ENCODE data around the gene MT1B.

MT1B gene

DNA sequence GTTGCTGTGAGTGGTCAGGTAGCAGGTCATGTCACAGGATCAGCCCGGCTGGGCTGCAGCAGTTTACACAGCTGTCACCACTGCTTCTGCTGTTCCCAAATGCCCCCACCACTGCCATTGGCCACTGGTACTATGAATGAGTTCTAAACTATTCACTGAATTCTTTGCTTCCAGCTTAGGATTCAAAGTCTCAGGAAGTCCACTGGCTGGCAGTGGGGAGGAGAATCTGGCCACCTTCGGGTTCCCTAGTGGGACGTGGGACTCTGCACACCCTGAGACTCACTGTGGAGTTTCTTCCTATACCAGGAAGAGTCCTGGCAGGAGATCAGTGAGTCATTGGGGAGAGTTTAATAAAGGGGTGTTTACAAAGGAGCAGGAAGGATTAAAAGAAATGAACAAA lies 37.5 kb downstream of the MT1B start:
- DNase-seq: no peak

DNA sequence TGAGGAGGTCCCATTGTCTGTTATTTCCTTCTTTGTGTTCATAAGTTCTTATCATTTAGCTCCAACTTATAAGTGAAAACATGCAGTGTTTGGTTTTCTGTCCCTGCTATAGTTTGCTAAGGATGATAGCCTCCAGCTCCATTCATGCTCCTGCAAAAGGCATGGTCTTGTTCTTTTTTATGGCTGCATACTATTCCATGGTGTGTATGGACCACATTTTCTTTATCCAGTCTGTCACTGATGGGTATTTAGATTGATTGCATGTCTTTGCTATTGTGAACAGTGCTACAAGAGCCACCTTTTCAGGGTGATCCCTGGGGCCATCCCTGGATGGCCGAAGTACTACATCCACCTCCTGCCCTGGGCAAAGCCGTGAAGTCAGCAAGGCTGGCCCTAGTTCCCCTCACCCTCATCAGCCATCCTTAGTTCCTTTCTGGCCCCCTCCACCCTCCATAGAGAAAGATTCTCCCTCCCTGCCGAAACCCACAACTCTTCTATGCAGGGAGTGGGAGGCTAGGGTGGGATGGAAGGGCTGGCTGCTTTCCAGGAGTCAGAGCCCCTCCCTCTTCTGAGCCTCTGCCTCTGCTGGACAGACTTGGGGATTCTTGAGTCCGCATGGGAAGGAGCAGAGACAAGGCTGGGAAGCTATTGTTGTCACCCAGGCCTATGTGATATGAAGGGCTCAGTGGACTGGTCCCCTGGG lies 38.9 kb downstream of the MT1B start:
- no peak for DNase-seq

DNA sequence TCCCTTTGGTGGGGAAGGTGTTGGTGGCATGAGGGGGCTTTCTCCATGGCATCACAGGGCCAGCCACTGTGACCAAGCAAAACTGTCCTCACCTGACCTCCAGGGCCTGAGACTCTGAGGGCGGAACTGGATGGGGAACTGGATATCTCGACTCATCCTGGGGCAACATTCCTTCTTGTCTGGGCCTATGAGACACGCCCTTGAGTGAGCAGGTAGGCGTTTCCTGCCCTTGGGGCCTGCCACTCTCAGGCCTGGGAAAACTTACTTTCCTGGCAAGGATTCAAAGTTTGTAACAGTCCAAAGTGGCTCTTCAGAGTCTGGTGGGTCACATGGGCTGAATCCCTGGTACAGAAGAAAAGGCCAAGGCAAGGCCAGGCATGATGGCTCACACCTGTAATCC lies 40.2 kb downstream of the MT1B start:
- no peak for DNase-seq

DNA sequence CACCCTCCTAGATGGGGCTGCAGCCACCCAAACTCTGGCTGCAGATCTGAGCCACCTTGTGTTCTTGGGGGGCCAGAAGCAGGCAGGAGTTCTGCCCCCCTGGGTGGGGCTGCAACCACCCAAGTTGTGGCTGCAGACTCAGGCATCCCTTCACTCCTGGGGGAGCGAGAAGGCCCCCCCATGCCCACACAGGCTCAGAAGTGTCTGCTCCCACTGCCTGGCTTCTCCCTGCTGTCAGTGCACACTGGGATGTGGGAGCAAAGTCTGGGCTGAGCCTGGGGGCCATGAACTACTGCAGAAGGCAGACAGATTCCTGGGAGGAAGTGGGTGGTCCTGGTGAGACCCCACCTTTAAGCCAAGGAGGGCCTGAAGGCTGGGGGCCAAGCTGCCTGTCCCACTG lies 43.6 kb downstream of the MT1B start:
- no peak for DNase-seq

DNA sequence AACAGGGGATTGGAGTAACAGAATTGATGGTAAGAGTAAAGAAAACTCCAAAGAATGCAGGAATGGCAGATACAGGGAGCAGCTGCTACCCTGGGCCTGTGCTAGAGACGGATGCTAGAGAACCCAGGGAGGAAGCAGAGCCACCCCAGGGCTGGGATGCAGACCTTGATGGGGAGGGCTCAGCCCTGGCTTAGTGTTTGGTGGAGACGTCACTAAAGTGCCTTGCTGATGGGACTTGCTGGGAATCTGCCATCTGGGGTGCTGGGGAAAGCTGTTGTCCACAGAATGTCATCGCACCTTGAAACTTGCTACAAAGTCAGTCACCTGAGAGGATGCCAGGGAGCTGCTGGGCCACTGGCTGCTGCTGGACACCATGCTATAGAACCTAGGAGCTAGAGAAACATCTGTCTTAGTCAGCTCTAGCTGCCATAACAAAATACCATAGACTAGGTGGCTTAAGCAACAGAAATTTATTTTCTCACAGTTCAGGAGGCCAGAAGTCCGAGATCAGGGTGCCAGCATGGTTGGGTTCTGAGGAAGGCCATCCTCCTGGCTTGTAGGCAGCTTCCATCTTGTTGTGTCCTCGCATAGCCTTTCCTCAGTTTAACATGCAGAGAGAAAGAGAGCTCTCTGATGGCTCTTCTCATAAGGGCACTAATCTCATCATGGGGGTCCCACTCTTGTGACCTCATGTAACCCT lies 45.9 kb downstream of the MT1B start:
- no peak for DNase-seq

DNA sequence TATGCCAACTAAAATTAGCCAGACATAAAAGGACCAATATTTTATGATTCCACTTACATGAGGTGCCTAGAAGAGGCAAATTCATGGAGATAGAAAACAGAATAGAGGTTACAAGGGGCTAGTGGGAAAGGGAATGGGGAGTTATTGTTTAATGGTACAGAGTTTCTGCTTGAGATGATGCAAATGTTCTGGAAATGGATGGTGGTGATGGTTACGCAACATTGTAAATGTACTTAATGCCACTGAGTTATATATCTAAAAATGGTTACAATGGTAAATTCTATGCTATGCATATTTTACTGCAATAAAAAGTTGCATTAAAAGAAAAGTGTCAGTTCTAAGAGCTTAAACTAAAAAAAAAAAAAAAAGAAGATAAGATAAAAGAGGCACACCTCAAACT lies 48.5 kb downstream of the MT1B start:
- DNase-seq: no peak

DNA sequence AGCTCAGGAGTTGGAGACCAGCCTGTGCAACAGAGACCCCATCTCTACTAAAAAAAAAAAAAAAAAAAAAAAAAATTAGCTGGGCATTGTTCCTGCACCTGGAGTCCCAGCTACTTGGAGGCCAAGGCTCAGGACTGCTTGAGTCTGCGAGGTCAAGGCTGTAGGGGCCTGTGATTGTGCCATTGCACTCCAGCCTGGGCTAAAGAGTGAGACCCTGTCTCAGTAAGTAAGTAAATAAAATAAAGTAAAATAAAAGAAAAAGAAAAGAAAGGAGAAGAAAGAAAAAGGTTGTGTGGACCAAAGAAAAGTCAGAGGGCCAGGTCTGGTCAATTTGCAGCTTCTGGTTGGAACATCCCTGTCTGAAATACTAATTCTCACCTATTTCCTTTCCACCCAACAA lies 48.9 kb downstream of the MT1B start:
- DNase-seq: no peak

DNA sequence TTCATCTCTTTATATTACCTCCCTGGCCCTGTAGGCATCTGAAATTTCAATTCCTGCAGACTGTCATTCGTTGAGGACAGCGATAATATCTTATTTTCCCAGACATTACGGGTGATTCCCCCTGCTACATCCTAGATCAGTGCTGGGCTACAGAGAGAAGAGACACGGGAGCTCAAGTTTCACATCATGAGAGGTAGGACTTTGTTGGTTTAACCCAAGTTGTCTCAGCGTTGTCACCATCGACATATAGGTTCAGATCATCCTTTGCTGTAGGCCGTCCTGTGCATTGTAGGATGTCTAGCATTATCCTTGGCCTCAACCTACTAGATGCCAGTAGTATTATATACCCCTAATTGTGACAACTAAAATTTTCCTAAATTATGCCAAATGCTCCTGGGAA lies 49.8 kb downstream of the MT1B start:
- DNase-seq: no peak

Data from Kasumi-1 (cell line).